B cell (primary cell): ENCODE results near the gene SAMD7. TPM values are rescaled to one million over a fixed set of nuclear protein-coding genes. Genes with fewer than 3 reads are reported as not detected.

Experiments used
- ATAC-seq: fragments of 200-7000 bp; cut with Tn5 transposase; one replicate; pipeline ENCODE4 v1.10.0; 2021; ENCODE audit warnings: low read depth, mild to moderate bottlenecking, moderate number of reproducible peaks, moderate library complexity
- CTCF ChIA-PET: fragments of 350-600 bp; sonication (Branson Sonifier 250); formaldehyde crosslinking; loops from one replicate; lab custom pipeline; 2021; ENCODE audit warnings: antibody characterized with exemption, inconsistent platforms; lab: Charles Lee
- POLR2A ChIA-PET: fragments of 350-600 bp; sonication (Branson Sonifier 250); formaldehyde crosslinking; loops from one replicate; lab custom pipeline; 2021; ENCODE audit warnings: antibody characterized with exemption; lab: Charles Lee
- DNase-seq: peaks from one replicate; pipeline ENCODE4 v3.0.0; 2013
- H2AFZ ChIP-seq: 2 replicates; pipeline ENCODE4 v1.6.1; 2012; ENCODE audit warnings: mild to moderate bottlenecking, low read depth, low read length; ENCODE audit not compliant: insufficient read depth, poor library complexity, severe bottlenecking
- H3K27ac ChIP-seq, 2 donors: 1 replicate in 1 of 2; 2 replicates in 1 of 2; pipeline ENCODE4 v1.5.1; 2012 to 2013; ENCODE audit warnings: low read length in 2 of 2, mild to moderate bottlenecking in 2 of 2, moderate library complexity in 1 of 2
- H3K27me3 ChIP-seq, 4 experiments: fragments of 200-600 bp in 1 of 4; sonication (generic) in 1 of 4; replicated peaks in 1 of 4; 1 replicate in 2 of 4; 2 replicates in 2 of 4; pipeline versions ENCODE4 v1.6.1 to v1.7.0; 2013 to 2016; ENCODE audit warnings: low read length in 3 of 4, mild to moderate bottlenecking in 2 of 4, mixed read lengths in 1 of 4, moderate library complexity in 1 of 4; ENCODE audit not compliant: insufficient read depth in 4 of 4, control insufficient read depth in 3 of 4; ENCODE audit errors: control extremely low read depth in 1 of 4
- H3K36me3 ChIP-seq, 2 experiments: replicated peaks in 1 of 2; 1 replicate in 1 of 2; 2 replicates in 1 of 2; pipeline versions ENCODE4 v1.6.1 to v1.7.1; 2013; ENCODE audit warnings: low read length in 1 of 2; ENCODE audit not compliant: insufficient read depth in 2 of 2, control insufficient read depth in 1 of 2; ENCODE audit errors: control extremely low read depth in 1 of 2, extremely low read depth in 1 of 2
- H3K4me1 ChIP-seq, 2 donors: fragments of 200-600 bp in 1 of 2; sonication (generic) in 1 of 2; 1 replicate in 1 of 2; 2 replicates in 1 of 2; pipeline versions ENCODE4 v1.5.1 to v1.6.1; 2013 to 2017; ENCODE audit warnings: low read length in 2 of 2; ENCODE audit not compliant: control insufficient read depth in 2 of 2, insufficient read depth in 2 of 2
- H3K4me2 ChIP-seq: replicated peaks from 2 replicates; pipeline ENCODE3; 2012; ENCODE audit warnings: mild to moderate bottlenecking, low read depth, low read length; ENCODE audit not compliant: poor library complexity, severe bottlenecking
- H3K4me3 ChIP-seq, 5 experiments: fragments of 200-600 bp in 1 of 5; sonication (generic) in 1 of 5; 1 replicate in 3 of 5; 2 replicates in 2 of 5; pipeline versions ENCODE4 v1.5.1 to v1.7.0; 2011 to 2016; ENCODE audit warnings: low read length in 4 of 5, mild to moderate bottlenecking in 4 of 5, low read depth in 2 of 5, control low read depth in 1 of 5, moderate library complexity in 1 of 5; ENCODE audit not compliant: insufficient read depth in 1 of 5; ENCODE audit errors: control extremely low read depth in 1 of 5, extremely low read depth in 1 of 5
- H3K79me2 ChIP-seq: fragments of 200-600 bp; sonication (generic); one replicate; pipeline ENCODE4 v1.6.0; 2016; ENCODE audit warnings: low read length; ENCODE audit not compliant: control insufficient read depth, insufficient read depth
- H3K9ac ChIP-seq: fragments of 200-600 bp; sonication (generic); 2 replicates; pipeline ENCODE4 v1.6.1; 2017; ENCODE audit warnings: mild to moderate bottlenecking, low read length, moderate library complexity
- H3K9me3 ChIP-seq, 3 donors: one replicate each; pipeline versions ENCODE4 v1.6.1 to v1.7.1; 2013; ENCODE audit warnings: low read length in 2 of 3; ENCODE audit not compliant: control insufficient read depth in 2 of 3, insufficient read depth in 1 of 3; ENCODE audit errors: control extremely low read depth in 1 of 3
- H4K20me1 ChIP-seq: 2 replicates; pipeline ENCODE4 v1.6.0; 2012; ENCODE audit warnings: mild to moderate bottlenecking, low read length; ENCODE audit not compliant: insufficient read depth, control insufficient read depth, poor library complexity, severe bottlenecking
- H3K27ac Mint-ChIP-seq: one replicate; pipeline ENCODE4 v1.8.0; 2021; ENCODE audit warnings: mixed read lengths
- H3K27me3 Mint-ChIP-seq: one replicate; pipeline ENCODE4 v1.8.0; 2021; ENCODE audit warnings: mixed read lengths
- H3K4me1 Mint-ChIP-seq: one replicate; pipeline ENCODE4 v1.8.0; 2021; ENCODE audit warnings: mixed read lengths
- H3K4me3 Mint-ChIP-seq: one replicate; pipeline ENCODE4 v1.8.0; 2021; ENCODE audit warnings: mixed read lengths
- H3K9me3 Mint-ChIP-seq: one replicate; pipeline ENCODE4 v1.8.0; 2022; ENCODE audit warnings: mixed read lengths; ENCODE audit not compliant: insufficient read depth
- EZH2 ChIP-seq: IDR thresholded peaks from 2 replicates; pipeline ENCODE4 v1.6.1; 2012; ENCODE audit warnings: borderline replicate concordance, low read depth, mild to moderate bottlenecking, moderate library complexity, low read length; ENCODE audit not compliant: insufficient read depth, poor library complexity, severe bottlenecking
- WGBS: methylation state at CpG from one replicate; pipeline ENCODE4 v1.1.5; 2013; ENCODE audit warnings: missing lambda C conversion rate; ENCODE audit not compliant: insufficient coverage; 5-methylcytosine and 5-hydroxymethylcytosine counted together
- intact Hi-C: fragments of 100-400 bp; cut with micrococcal nuclease; formaldehyde crosslinking; loops from one replicate; pipeline ENCODE4 v1.10.0; 2022
- polyA plus RNA-seq: library from polyadenylated mRNA; depleted of rRNA; stranded (reverse); fragments of >200 nt; gene quantifications from 2 replicates; pipeline ENCODE4 v1.2.3, GENCODE V29; 2012
- total RNA-seq, 2 donors: library from RNA; stranded (reverse); fragments of 120-200 nt in 1 of 2; gene quantifications; 1 replicate in 1 of 2; 2 replicates in 1 of 2; pipeline versions ENCODE4 v1.2.3 to v1.2.4, GENCODE V29; 2013 to 2022
- TF ChIP-seq, protein P1 (sequence below): fragments of 200-600 bp; IDR thresholded peaks from one replicate; pipeline ENCODE4 v1.8.0; 2022; ENCODE audit warnings: antibody characterized with exemption, mild to moderate bottlenecking

Gene SAMD7
- total and polyA plus RNA-seq, 2 donors (not counting 1 experiment from before 2014, with no cell fraction given) = not detected

- TF ChIP-seq, protein P1, sequence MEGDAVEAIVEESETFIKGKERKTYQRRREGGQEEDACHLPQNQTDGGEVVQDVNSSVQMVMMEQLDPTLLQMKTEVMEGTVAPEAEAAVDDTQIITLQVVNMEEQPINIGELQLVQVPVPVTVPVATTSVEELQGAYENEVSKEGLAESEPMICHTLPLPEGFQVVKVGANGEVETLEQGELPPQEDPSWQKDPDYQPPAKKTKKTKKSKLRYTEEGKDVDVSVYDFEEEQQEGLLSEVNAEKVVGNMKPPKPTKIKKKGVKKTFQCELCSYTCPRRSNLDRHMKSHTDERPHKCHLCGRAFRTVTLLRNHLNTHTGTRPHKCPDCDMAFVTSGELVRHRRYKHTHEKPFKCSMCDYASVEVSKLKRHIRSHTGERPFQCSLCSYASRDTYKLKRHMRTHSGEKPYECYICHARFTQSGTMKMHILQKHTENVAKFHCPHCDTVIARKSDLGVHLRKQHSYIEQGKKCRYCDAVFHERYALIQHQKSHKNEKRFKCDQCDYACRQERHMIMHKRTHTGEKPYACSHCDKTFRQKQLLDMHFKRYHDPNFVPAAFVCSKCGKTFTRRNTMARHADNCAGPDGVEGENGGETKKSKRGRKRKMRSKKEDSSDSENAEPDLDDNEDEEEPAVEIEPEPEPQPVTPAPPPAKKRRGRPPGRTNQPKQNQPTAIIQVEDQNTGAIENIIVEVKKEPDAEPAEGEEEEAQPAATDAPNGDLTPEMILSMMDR = no peak
- TF ChIP-seq EZH2 = no peak
- ChIA-PET POLR2A (interaction anchor here (1.0 to 5.9 kb wide), 2 partner anchors 28 to 38 kb away, joined by 4 to 95 read pairs; no protein-coding TSS in a partner anchor), CTCF (interaction anchor here (0.6 to 8.4 kb wide), 7 partner anchors 15 to 107 kb away, joined by 3 to 181 read pairs (median 4); partner anchors contain the start of gene GPR160)
- Mint-ChIP-seq H3K4me3 (peak overlapping the region; percentile 90), H3K9me3 (peaks cover 1% of the 10 kb centered on the region), H3K4me1 (peaks cover 77% of the 10 kb centered on the region), H3K27me3 (no peaks in the 10 kb centered on the region), H3K27ac (peak overlapping the region; percentile 66)
- Histone ChIP-seq H3K27ac (peak overlapping the region; percentile 14 to 98), H3K9me3 (no peaks in the 10 kb centered on the region), H4K20me1 (peaks cover 8% of the 10 kb centered on the region), H3K9ac (peak overlapping the region; percentile 94), H3K27me3 (no peaks in the 10 kb centered on the region), H3K4me2 (peak overlapping the region; percentile 79), H3K79me2 (peaks cover 100% of the 10 kb centered on the region), H3K4me3 (peak overlapping the region in 1 of 5 experiments; percentile 9), H3K4me1 (peaks cover 31 to 69% of the 10 kb centered on the region in 2 donors), H2AFZ (no peak overlapping the region), H3K36me3 (peaks cover 2 to 21% of the 10 kb centered on the region in 2 experiments)
- ATAC-seq (no peak), DNase-seq (no peak)
- no CpG with 5 or more reads among the region's 5 CpGs for WGBS
- intact Hi-C loops = loop anchor here (5.0 kb wide), 1 partner anchor 88 kb away; no protein-coding TSS in a partner anchor
Measured at GRCh38 chr3:169969174-169970095, 58.1 kb downstream of the SAMD7 start.
